Stimulated activated CD4-positive, alpha-beta T cell treated with anti-CD3 and anti-CD28 coated beads, Interleukin-2, amount 100 ng/mL, for 48 hours (primary cell): ENCODE data around the gene IGFBP5.

Source experiments
- DNase-seq, 2 donors: peaks; one replicate each; pipeline ENCODE4 v3.0.0-alpha.2; 2020

IGFBP5 gene

DNA sequence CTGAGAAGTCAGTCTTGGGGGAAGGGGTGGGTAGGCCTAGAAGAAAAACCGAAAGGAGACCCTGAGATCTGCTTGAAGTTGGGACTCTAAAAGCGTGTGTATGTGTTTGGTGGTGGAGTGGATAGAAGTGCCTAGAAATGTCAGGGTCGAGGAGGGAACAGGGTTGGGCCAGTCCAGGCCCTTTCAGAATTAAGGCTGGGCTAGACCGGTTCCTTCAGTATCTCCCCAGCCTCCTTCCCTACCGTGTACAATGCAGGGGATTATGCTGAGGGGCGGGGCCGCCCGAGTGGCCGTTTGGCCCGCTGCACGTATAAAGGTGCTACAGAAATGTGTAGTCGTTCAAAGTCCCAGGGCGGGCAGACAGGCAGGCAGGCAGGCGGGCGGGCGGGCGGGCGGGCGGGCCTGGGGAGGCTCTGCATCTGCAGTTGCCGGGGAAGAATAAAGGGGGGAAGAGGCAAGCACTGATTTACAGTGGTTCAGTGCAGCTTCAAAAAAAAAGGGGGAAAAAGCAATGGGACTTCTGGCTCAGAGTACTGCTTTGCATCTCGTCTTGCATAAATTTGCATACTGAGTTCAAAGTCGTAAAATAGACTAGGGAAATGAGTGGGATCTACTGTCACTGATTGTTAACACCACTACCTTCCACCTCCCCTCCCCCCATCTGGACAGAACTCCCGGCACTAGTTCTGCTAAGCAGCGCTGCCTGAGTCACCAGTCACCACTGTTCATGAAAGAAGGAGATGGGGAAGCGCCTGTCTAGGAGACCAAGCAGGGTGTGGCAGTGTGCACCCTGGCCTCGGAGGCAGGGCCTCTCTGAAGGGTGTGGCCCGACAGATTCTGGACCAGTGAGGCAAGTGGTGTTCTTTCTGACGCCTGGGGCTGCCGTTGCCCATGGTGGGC is 58.5 kb downstream of the IGFBP5 start:
- DNase-seq = no peak

DNA sequence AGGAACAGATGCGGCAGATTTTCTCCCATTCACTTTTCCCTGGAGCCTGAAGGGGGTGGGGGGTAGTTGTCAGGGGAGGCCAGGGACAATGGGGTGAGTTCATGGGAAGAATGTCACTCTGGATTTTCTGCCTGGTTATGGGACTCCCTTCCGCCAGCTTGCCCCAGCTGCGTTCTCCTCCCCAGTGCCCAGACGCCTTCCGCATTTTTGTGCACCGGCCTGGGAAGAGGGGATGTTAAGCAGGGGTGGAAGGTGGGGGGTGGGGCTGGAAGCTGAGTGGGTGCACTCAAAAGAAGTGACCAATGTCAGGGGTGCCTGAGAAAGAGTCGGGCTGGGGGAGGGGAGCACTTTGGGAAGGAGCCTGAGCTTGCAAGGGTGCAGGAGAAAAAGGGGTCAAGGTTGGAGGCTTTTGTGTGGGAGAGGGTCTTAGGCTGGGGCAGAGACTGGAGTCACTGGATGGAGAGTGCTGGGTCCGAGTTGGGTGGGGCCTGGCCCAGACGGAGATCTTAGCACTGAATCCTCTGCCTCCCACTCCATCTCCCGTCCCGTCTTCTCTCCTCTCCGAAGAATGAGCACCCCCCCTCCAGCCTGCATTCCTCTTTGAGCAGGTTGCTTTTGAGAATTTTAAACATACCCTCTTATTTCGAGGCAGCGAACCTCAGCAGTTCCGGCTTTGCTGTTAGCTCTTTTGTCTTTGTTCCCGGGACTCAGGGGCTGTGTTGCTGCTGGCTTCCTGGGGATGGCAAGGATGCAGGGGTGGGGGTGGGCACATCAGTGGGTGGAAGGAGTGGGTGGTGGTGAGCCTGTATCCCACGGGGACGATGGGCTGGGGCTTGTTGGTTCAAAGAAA is 59.4 kb downstream of the IGFBP5 start:
- DNase-seq = no peak

DNA sequence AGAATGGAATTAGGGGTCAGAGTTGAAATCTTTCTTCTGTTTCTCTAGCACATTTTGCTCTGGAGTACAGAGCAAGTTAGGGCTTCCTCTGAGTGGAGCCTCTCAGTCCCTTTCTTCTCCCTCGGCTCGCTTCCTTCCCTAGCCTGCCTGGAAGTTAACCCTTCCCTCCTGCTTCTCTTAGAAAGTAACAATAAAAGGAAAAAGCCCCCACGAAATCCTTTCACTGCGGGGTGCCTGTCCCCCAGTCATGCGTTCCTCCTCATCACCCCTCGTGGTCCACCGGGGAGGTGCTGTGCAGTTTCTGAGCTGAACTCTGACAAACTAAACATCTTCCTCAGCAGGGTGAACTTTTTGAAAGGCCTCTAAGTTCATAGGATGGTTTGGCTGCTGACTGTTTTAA is 60.2 kb downstream of the IGFBP5 start:
- no peak for DNase-seq

DNA sequence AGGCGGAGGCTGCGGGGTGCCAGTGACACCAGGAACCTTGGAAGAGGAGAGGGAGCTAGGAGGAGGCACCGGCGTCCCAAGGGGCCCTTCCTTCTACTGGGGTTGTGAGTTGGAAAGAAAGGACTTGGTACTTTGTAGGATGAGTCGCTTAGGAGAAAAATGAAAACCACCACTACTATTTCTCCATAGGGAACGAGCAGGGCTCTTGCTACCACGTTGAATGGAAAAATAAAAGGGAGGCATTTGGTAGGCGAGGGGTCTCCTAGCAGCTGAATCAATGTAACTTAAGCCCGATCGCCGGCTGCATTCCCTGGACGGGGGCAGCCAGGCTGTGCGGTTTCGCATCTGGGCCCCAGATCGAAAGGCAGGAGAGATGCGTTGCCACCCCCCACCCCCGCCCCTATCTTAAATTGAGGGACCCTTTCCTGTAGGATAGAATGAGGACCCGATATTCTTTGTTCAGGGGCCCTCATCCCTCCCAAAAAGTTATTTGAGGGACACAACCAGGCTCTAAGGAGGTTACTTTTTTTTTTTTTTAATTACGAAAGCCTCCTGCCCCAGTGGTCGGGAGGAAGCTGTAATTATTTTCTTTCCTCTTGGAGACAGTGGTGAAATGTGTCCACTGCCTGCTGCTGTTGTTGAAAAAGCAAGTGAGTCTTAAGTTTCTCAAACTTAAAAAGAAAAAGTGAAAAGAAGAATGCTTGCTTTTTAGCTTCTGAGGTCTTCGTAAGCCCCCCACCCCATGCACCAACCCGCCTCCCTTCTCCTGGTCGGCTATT is 60.8 kb downstream of the IGFBP5 start:
- DNase-seq = no peak

DNA sequence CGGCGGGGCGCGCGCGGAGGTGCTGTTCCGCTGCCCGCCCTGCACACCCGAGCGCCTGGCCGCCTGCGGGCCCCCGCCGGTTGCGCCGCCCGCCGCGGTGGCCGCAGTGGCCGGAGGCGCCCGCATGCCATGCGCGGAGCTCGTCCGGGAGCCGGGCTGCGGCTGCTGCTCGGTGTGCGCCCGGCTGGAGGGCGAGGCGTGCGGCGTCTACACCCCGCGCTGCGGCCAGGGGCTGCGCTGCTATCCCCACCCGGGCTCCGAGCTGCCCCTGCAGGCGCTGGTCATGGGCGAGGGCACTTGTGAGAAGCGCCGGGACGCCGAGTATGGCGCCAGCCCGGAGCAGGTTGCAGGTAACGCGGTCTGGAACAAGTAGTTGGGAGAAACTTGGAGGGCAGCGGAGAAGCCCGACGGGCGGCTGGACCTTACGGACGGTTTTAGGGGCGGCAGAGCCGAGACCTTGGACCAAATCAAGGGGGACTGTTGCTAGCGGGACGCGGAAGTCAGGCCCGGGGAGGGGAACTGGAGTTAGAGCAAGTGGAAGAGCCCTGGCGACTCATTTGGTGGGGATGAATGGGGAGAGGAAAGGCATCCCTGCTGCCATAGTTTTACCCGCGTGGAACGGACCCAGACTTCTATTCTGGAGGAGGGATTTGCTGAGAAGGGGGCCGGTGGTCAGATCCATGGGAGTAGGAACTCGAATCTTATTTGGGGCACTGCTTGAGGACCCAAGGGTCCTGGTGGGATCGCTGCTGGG is 61.6 kb downstream of the IGFBP5 start:
- DNase-seq = no peak

DNA sequence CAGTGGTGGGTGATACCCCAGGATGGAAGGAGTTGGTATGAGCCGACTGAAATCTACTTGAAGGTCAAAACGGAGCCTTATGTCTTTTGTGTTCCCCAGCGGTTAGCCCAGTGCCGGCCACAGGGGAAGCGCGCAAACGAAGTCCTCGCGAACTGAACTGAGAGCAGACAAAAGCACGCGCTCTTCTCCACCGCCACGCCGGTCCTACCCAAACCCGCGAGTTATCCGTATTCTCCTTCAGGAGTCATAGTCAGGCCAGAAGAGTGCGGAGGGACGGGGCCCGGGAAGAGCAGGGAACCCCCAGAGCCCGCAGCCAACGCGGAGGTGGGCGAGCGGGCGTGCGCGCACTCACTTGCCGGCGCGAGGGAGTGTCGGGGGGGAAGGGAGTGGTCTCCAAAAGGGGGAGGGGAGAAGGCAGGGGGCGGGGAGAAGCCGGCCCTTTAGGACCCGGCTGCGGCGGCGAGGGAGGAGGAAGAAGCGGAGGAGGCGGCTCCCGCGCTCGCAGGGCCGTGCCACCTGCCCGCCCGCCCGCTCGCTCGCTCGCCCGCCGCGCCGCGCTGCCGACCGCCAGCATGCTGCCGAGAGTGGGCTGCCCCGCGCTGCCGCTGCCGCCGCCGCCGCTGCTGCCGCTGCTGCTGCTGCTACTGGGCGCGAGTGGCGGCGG is 62.3 kb downstream of the IGFBP5 start, which contains the start of gene IGFBP2:
Gene IGFBP2, plus strand, starts transcription at position 469 of the 664 bp plus-strand sequence. Its CDS starts 104 bp downstream, at position 573.
- peak in 1 of 2 donors; percentile 28 for DNase-seq

DNA sequence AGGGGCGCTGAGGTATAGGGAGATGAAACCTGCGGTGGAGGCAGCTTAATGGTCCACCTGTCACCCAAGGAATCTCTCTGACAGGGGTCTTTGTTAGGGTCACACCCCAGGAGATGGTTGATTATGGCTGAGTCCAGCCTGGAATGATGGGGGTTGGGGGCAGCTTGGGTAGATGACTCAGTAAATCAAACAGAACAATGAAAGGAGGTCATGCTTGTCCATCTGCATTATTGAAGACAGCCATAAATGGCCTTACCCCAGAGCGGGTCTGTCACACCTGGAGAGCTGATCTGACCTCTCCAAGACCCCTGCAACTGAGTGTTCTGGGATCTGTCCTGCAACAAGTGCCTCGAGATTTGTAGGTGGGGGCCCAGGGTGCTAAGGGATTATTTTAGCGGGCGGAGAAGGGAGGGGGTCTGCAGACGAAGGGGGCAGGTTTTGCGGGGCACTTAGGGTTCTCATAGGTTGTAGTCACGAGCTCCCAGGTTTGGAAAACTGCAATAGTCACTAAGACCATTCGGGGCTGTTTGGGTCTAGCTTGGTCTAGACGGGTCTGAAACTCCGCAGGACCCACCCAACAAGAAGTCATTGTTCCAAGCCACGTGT is 62.9 kb downstream of the IGFBP5 start:
- DNase-seq = no peak

DNA sequence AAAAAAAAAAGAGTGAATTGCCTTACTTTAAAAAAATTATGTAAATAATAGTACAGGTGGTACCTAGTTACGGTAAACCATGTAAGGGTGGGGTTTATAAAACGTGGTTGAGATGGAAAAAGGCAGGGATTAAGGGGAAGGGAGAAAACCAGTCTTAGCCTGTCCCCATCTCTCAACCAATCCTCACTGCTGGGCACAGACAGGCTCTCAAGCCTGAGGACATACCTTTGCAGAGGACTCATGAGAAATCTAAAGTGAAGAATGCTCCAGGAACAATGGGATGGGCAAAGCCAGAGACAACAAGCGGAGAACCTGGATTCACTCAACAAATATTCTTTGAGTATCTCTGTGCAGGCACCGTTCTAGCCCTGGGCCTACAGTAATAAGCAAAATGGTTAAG is 65.6 kb downstream of the IGFBP5 start:
- DNase-seq = no peak

DNA sequence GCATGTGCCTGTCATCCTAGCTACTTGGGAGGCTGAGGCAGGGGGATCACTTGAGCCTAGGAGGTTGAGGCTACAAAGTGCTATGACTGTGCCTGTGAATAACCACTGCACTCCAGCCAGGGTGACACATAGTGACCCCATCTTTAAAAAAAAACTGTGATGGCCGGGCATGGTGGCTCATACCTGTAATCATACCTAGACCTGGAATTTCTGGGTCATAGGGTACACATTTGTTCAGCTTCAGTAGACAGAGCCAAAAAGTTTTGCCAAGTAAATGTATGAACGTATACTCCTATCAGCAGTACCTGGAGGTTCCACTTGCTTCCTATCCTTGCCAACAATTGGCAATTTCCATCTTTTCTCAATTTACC is 68.5 kb downstream of the IGFBP5 start:
- no peak for DNase-seq

DNA sequence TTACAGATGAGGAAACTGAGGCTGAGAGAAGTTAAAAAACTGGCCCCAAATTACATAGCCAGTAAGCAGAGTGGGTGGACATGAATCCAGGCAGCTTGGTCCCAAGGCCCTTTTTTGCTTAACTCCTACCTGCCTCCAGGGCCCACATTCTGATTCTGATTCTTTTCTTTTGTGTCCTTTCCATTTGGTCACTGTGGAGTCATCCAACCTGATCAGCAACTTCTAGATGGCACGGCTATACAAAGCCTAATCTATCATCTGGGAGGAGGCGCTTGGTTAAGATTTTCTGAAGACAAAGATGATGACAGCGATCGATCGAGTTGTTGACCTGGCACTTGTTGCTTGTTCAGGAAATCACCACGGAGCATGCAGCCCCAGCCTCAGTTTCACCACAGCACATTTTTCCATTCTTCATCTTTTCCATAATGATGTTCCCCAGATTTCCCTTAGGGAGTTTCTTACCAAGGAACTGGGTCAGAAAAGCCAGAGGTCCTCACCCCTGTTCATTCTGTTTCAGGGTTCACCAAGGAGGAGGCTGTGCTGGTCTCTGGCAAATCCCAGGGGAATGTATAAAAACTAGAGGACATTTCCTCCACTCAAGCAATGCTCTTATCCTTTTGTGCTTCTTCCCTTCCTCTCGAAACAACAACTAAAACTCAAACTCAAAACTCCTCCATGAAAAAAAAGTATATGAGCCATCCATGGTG is 69.0 kb downstream of the IGFBP5 start:
- no peak for DNase-seq

DNA sequence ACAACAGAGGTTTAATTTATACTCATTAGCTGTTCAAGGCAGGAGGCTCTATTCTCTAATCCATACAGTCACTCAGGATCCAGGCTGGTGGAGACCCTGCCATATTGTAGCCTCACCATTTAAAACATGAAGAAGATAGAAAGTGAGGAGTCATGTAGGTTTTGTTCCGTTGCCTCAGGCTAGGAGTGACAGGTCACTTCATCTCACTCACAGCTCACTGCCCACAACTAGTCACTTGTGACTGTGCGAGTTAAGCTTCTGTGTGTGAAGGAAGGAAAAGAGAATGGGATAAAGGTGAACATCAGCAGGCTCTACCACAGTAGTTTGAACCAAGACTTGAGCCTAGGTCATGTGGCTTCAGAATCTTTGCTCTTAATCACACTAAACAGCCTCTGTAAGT is 71.1 kb downstream of the IGFBP5 start:
- no peak for DNase-seq

DNA sequence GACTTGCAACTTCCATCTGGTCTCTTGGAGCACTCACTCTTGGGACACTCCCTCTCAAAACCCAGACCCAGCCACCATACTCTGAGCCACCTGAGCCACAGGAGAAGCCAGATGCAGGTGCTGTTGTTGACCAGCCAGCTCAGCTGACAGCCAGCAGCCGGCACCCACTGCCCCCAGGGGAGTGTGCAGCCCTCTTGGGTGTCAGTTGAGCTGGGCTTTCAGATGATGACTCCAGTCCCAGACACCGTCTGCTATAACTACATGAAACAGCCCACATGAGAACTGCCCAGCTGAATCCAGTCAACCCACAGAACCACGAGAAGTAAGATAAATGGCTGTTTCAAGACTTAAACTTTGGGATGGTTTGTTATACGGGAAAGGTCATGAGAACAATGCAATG is 72.8 kb downstream of the IGFBP5 start:
- DNase-seq = no peak
